ENCODE data around the gene SMYD3.

- TF ChIP-seq POLR2AphosphoS5 (IDR thresholded peaks at IDR 0.05; ENCODE audit: low read depth, low read length): no peak
- no peak for TF ChIP-seq SIN3A (IDR thresholded peaks at IDR 0.05; ENCODE audit: borderline replicate concordance, insufficient read depth, low read length)
Observed at GRCh38 chr1:245942856-245943255, 564.2 kb downstream of the SMYD3 start.
